Body of pancreas (tissue), 4 donors: ENCODE data around the gene ENTPD8. TPM values are rescaled to one million over a fixed set of nuclear protein-coding genes. Genes with fewer than 3 reads are reported as not detected.

ENCODE experiments used
- ATAC-seq: fragments of 150-250 bp; one replicate; pipeline ENCODE4 v1.9.1; 2016
- DNase-seq, 4 donors: peaks; one replicate each; pipeline ENCODE4 v3.0.0-alpha.2; 2019
- H3K27ac ChIP-seq, 4 donors: fragments of 200-600 bp; sonication (generic); 1 replicate in 3 of 4; 2 replicates in 1 of 4; pipeline versions ENCODE4 v1.5.1 to v1.6.1; 2016 to 2019; ENCODE audit warnings: mild to moderate bottlenecking in 1 of 4, mixed read lengths in 1 of 4, moderate library complexity in 1 of 4
- H3K27me3 ChIP-seq, 2 donors: fragments of 200-600 bp; sonication (generic); one replicate each; pipeline ENCODE4 v1.6.0; 2016; ENCODE audit warnings: mild to moderate bottlenecking in 1 of 2
- H3K36me3 ChIP-seq, 2 donors: fragments of 200-600 bp; sonication (generic); replicated peaks in 1 of 2; 2 replicates each; pipeline ENCODE4 v1.5.1; 2016; ENCODE audit warnings: low read depth in 2 of 2; ENCODE audit not compliant: insufficient read depth in 1 of 2
- H3K4me1 ChIP-seq: fragments of 200-600 bp; sonication (generic); one replicate; pipeline ENCODE4 v1.6.0; 2016
- H3K4me3 ChIP-seq, 2 donors: fragments of 200-600 bp; sonication (generic); 1 replicate in 1 of 2; 2 replicates in 1 of 2; pipeline ENCODE4 v1.5.1; 2016 to 2019
- H3K9me3 ChIP-seq, 3 donors: fragments of 200-600 bp; sonication (generic); 1 replicate in 2 of 3; 2 replicates in 1 of 3; pipeline ENCODE4 v1.5.1; 2016
- CTCF ChIP-seq, 7 experiments: fragments of 450-650 bp in 4 of 7; fragments of 200-600 bp in 3 of 7; sonication (generic) in 3 of 7; IDR thresholded peaks; one replicate each; pipeline ENCODE4 v1.5.1; 2016 to 2019; ENCODE audit warnings: antibody characterized with exemption in 7 of 7
- POLR2A ChIP-seq, 3 donors: fragments of 450-650 bp; IDR thresholded peaks; one replicate each; pipeline ENCODE4 v1.6.1; 2016; ENCODE audit warnings: antibody characterized with exemption in 3 of 3, mild to moderate bottlenecking in 2 of 3
- WGBS, 2 donors: methylation state at CpG; one replicate each; pipeline ENCODE4 v1.1.5; 2017; 5-methylcytosine and 5-hydroxymethylcytosine counted together
- intact Hi-C: fragments of 100-400 bp; cut with DNase I; formaldehyde crosslinking; loops from one replicate; pipeline ENCODE4 v1.15.1; 2023
- total RNA-seq, 2 donors: library from RNA; depleted of rRNA; stranded (reverse); fragments of >200 nt; gene quantifications; one replicate each; pipeline ENCODE4 v1.1.0, GENCODE V29; 2016

The ENTPD8 gene
- total RNA-seq, 2 donors from 2014 or later = 2.0 to 2.3 TPM

- intact Hi-C loops = no loop called here
- WGBS, 2 donors = 78 to 80% methylated on average over 12 to 36 of the region's 36 CpGs
These were observed 38.1 kb upstream of the ENTPD8 start for GRCh38 chr9:137478962-137479861.

GRCh38 chr9:137478613-137478961, 37.4 kb upstream of the ENTPD8 start:
- WGBS, 2 donors = 79 to 88% methylated on average over 5 to 11 of the region's 11 CpGs
- Histone ChIP-seq H3K4me3 (no peak overlapping the region), H3K27ac (no peak overlapping the region), H3K27me3 (no peaks in the 10 kb centered on the region), H3K4me1 (no peaks in the 10 kb centered on the region), H3K9me3 (peaks cover 0 to 7% (median 0%) of the 10 kb centered on the region in 3 donors), H3K36me3 (no peaks in the 10 kb centered on the region)
- ATAC-seq = no peak
- intact Hi-C loops = no loop called here
- no peak for DNase-seq
- TF ChIP-seq CTCF (IDR thresholded peaks at IDR 0.05) = no peak

More at GRCh38 chr9:137478962-137479861, 38.1 kb upstream of the ENTPD8 start:
- peaks cover 0 to 7% (median 0%) of the 10 kb centered on the region in 3 donors for H3K9me3 ChIP-seq
- DNase-seq = no peak
- TF ChIP-seq POLR2A (IDR thresholded peaks at IDR 0.05) = no peak
- no peak for TF ChIP-seq CTCF (IDR thresholded peaks at IDR 0.05)
- no peak overlapping the region for H3K4me3 ChIP-seq
- H3K36me3 ChIP-seq = no peaks in the 10 kb centered on the region
- ATAC-seq = no peak
- no peaks in the 10 kb centered on the region for H3K4me1 ChIP-seq
- no peaks in the 10 kb centered on the region for H3K27me3 ChIP-seq
- H3K27ac ChIP-seq = no peak overlapping the region

- H3K4me1 ChIP-seq = no peaks in the 10 kb centered on the region
- no peak for TF ChIP-seq POLR2A (IDR thresholded peaks at IDR 0.05)
- no peak for TF ChIP-seq CTCF (IDR thresholded peaks at IDR 0.05)
- intact Hi-C loops = no loop called here
- H3K36me3 ChIP-seq = no peaks in the 10 kb centered on the region
- ATAC-seq (no peak), DNase-seq (no peak)
- H3K27ac ChIP-seq = no peak overlapping the region
- peaks cover 0 to 7% (median 0%) of the 10 kb centered on the region in 3 donors for H3K9me3 ChIP-seq
- no peaks in the 10 kb centered on the region for H3K27me3 ChIP-seq
- 94 to 95% methylated on average over 16 to 28 of the region's 29 CpGs for WGBS, 2 donors
- H3K4me3 ChIP-seq = no peak overlapping the region
These were observed 36.8 kb upstream of the ENTPD8 start for GRCh38 chr9:137477778-137478612.

GRCh38 chr9:137476856-137477255, 35.7 kb upstream of the ENTPD8 start:
- ATAC-seq (no peak), DNase-seq (no peak)
- Histone ChIP-seq H3K4me1 (no peaks in the 10 kb centered on the region), H3K9me3 (peaks cover 0 to 7% (median 0%) of the 10 kb centered on the region in 3 donors), H3K27me3 (no peaks in the 10 kb centered on the region), H3K27ac (no peak overlapping the region), H3K36me3 (no peaks in the 10 kb centered on the region), H3K4me3 (no peak overlapping the region)
- WGBS, 2 donors = 92 to 93% methylated on average over 8 to 11 of the region's 11 CpGs
- intact Hi-C loops = no loop called here
- TF ChIP-seq CTCF (IDR thresholded peaks at IDR 0.05) (no peak), POLR2A (IDR thresholded peaks at IDR 0.05) (no peak)
